ENCODE results near the gene KIAA0930.

The KIAA0930 gene

GRCh38 chr22:45172881-45173585 lies 67.7 kb downstream of the KIAA0930 start:
- no peak for ATAC-seq
- DNase-seq, result no peak

- ATAC-seq, result no peak
- no peak for DNase-seq
These were observed 68.9 kb downstream of the KIAA0930 start for GRCh38 chr22:45171830-45172229.

- ATAC-seq, result peak; percentile 83
- DNase-seq, result no peak
These were observed 70.9 kb downstream of the KIAA0930 start for GRCh38 chr22:45169591-45170466.

- ATAC-seq (no peak), DNase-seq (no peak)
These were observed 73.8 kb downstream of the KIAA0930 start for GRCh38 chr22:45166932-45167331.

- ATAC-seq (peak; percentile 34), DNase-seq (peak; percentile 58)
These were observed 76.2 kb downstream of the KIAA0930 start for GRCh38 chr22:45164270-45165088.

GRCh38 chr22:45163451-45164269 lies 77.0 kb downstream of the KIAA0930 start, which contains the start of gene NUP50:
TSS of gene NUP50 (plus strand) at chr22:45163925. CDS start at chr22:45168178, 4,253 bp downstream.
- peak; percentile 85 for ATAC-seq
- peak; percentile 97 for DNase-seq

GRCh38 chr22:45163099-45163450 lies 77.6 kb downstream of the KIAA0930 start:
- DNase-seq (no peak), ATAC-seq (peak; percentile 16)

GRCh38 chr22:45162531-45162930 lies 78.2 kb downstream of the KIAA0930 start:
- DNase-seq (no peak), ATAC-seq (no peak)

- ATAC-seq, result no peak
- DNase-seq, result no peak
These were observed 80.8 kb downstream of the KIAA0930 start for GRCh38 chr22:45159652-45160462.

- DNase-seq (no peak), ATAC-seq (no peak)
These were observed 82.8 kb downstream of the KIAA0930 start for GRCh38 chr22:45157907-45158306.

- DNase-seq (no peak), ATAC-seq (no peak)
These were observed 85.4 kb downstream of the KIAA0930 start for GRCh38 chr22:45155050-45155840.

GRCh38 chr22:45154383-45154782 lies 86.3 kb downstream of the KIAA0930 start:
- DNase-seq (no peak), ATAC-seq (no peak)

- no peak for ATAC-seq
- no peak for DNase-seq
These were observed 89.2 kb downstream of the KIAA0930 start for GRCh38 chr22:45151503-45151902.

- no peak for ATAC-seq
- no peak for DNase-seq
These were observed 90.6 kb downstream of the KIAA0930 start for GRCh38 chr22:45150139-45150538.

- ATAC-seq, result no peak
- DNase-seq, result no peak
These were observed 91.0 kb downstream of the KIAA0930 start for GRCh38 chr22:45149671-45150070.

GRCh38 chr22:45144916-45145315 lies 95.8 kb downstream of the KIAA0930 start:
- ATAC-seq (no peak), DNase-seq (no peak)

- DNase-seq, result no peak
- ATAC-seq, result no peak
These were observed 98.3 kb downstream of the KIAA0930 start for GRCh38 chr22:45142376-45142775.

All from stimulated activated naive CD8-positive, alpha-beta T cell treated with anti-CD3 and anti-CD28 coated beads, Interleukin-15, Interleukin-2, amounts not matched to agents 100 U/mL and 50 U/mL, for 24 hours (primary cell).